Cardiac fibroblast (primary cell): ENCODE results near the gene KIRREL3.

Source experiments
- DNase-seq, 2 donors: peaks; one replicate each; pipeline versions ENCODE4 v3.0.0 to v3.0.0-alpha.2; 2010; ENCODE audit warnings: low read depth in 2 of 2
- H3K4me3 ChIP-seq, 2 donors: replicated peaks in 1 of 2; 1 replicate in 1 of 2; 2 replicates in 1 of 2; pipeline ENCODE4 v1.5.1; 2011; ENCODE audit warnings: low read depth in 2 of 2, low read length in 2 of 2, mild to moderate bottlenecking in 2 of 2, moderate library complexity in 1 of 2
- TF ChIP-seq, protein P1 (sequence below): IDR thresholded peaks from one replicate; pipeline ENCODE4 v1.5.1; 2011; ENCODE audit warnings: low read depth, mild to moderate bottlenecking, low read length, inconsistent platforms

The KIRREL3 gene

GRCh38 chr11:126892756-126893155 is 107.8 kb downstream of the KIRREL3 start:
- DNase-seq = no peak
- H3K4me3 ChIP-seq = no peak overlapping the region
- TF ChIP-seq, protein P1, sequence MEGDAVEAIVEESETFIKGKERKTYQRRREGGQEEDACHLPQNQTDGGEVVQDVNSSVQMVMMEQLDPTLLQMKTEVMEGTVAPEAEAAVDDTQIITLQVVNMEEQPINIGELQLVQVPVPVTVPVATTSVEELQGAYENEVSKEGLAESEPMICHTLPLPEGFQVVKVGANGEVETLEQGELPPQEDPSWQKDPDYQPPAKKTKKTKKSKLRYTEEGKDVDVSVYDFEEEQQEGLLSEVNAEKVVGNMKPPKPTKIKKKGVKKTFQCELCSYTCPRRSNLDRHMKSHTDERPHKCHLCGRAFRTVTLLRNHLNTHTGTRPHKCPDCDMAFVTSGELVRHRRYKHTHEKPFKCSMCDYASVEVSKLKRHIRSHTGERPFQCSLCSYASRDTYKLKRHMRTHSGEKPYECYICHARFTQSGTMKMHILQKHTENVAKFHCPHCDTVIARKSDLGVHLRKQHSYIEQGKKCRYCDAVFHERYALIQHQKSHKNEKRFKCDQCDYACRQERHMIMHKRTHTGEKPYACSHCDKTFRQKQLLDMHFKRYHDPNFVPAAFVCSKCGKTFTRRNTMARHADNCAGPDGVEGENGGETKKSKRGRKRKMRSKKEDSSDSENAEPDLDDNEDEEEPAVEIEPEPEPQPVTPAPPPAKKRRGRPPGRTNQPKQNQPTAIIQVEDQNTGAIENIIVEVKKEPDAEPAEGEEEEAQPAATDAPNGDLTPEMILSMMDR = no peak

- TF ChIP-seq, protein P1 = no peak
- H3K4me3 ChIP-seq = no peak overlapping the region
- DNase-seq = peak in 1 of 2 donors; percentile 11
These were observed 108.9 kb downstream of the KIRREL3 start for GRCh38 chr11:126891556-126892217.

- DNase-seq = no peak
- H3K4me3 ChIP-seq = no peak overlapping the region
- TF ChIP-seq, protein P1 = no peak
These were observed 110.0 kb downstream of the KIRREL3 start for GRCh38 chr11:126890561-126890960.

GRCh38 chr11:126888115-126888712 is 112.4 kb downstream of the KIRREL3 start:
- TF ChIP-seq, protein P1 = no peak
- DNase-seq = no peak
- no peak overlapping the region for H3K4me3 ChIP-seq

- TF ChIP-seq, protein P1 = no peak
- H3K4me3 ChIP-seq = no peak overlapping the region
- DNase-seq = no peak
These were observed 113.9 kb downstream of the KIRREL3 start for GRCh38 chr11:126886636-126887035.

- H3K4me3 ChIP-seq = no peak overlapping the region
- TF ChIP-seq, protein P1 = no peak
- no peak for DNase-seq
These were observed 114.5 kb downstream of the KIRREL3 start for GRCh38 chr11:126886085-126886484.
